Mesothelial cell of epicardium (in vitro differentiated cells): Measurements from ENCODE around the gene STIM1. TPM values are rescaled to one million over a fixed set of nuclear protein-coding genes. Genes with fewer than 3 reads are reported as not detected.

Experiments
- DNase-seq, 2 experiments: peaks; one replicate each; pipeline ENCODE4 v3.0.0; 2021; ENCODE audit warnings: low spot score in 2 of 2; ENCODE audit not compliant: unreplicated experiment in 2 of 2
- H3K27ac Mint-ChIP-seq: 2 replicates; pipeline ENCODE4 v1.8.0; 2021; ENCODE audit warnings: mixed read lengths
- H3K27me3 Mint-ChIP-seq: 2 replicates; pipeline ENCODE4 v1.8.0; 2021; ENCODE audit warnings: low read depth, mixed read lengths
- H3K36me3 Mint-ChIP-seq: 2 replicates; pipeline ENCODE4 v1.8.0; 2021; ENCODE audit warnings: mixed read lengths
- H3K4me1 Mint-ChIP-seq: 2 replicates; pipeline ENCODE4 v1.8.0; 2021; ENCODE audit warnings: mixed read lengths
- H3K4me3 Mint-ChIP-seq: 2 replicates; pipeline ENCODE4 v1.8.0; 2021; ENCODE audit warnings: mild to moderate bottlenecking, moderate library complexity, mixed read lengths
- H3K9me3 Mint-ChIP-seq: 2 replicates; pipeline ENCODE4 v1.8.0; 2021; ENCODE audit warnings: mixed read lengths
- total RNA-seq: library from RNA; stranded (reverse); gene quantifications from 3 replicates; pipeline ENCODE4 v1.2.1, GENCODE V29; 2021
- TF ChIP-seq, protein P1 (sequence below): fragments of 200-600 bp; sonication (generic); IDR thresholded peaks from one replicate; pipeline ENCODE4 v1.5.0; 2021; ENCODE audit warnings: antibody characterized with exemption; ENCODE audit not compliant: unreplicated experiment

STIM1 gene
- total RNA-seq, 1 donor from 2014 or later: 43.7 TPM

- Mint-ChIP-seq H3K27me3 (no peaks in the 10 kb centered on the region), H3K36me3 (peaks cover 5% of the 10 kb centered on the region), H3K9me3 (no peaks in the 10 kb centered on the region), H3K4me3 (no peak overlapping the region), H3K4me1 (peaks cover 29% of the 10 kb centered on the region), H3K27ac (no peak overlapping the region)
- no peak for DNase-seq
- TF ChIP-seq, protein P1, sequence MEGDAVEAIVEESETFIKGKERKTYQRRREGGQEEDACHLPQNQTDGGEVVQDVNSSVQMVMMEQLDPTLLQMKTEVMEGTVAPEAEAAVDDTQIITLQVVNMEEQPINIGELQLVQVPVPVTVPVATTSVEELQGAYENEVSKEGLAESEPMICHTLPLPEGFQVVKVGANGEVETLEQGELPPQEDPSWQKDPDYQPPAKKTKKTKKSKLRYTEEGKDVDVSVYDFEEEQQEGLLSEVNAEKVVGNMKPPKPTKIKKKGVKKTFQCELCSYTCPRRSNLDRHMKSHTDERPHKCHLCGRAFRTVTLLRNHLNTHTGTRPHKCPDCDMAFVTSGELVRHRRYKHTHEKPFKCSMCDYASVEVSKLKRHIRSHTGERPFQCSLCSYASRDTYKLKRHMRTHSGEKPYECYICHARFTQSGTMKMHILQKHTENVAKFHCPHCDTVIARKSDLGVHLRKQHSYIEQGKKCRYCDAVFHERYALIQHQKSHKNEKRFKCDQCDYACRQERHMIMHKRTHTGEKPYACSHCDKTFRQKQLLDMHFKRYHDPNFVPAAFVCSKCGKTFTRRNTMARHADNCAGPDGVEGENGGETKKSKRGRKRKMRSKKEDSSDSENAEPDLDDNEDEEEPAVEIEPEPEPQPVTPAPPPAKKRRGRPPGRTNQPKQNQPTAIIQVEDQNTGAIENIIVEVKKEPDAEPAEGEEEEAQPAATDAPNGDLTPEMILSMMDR: no peak
These were observed 206.2 kb downstream of the STIM1 start for GRCh38 chr11:4061700-4062099.

DNA sequence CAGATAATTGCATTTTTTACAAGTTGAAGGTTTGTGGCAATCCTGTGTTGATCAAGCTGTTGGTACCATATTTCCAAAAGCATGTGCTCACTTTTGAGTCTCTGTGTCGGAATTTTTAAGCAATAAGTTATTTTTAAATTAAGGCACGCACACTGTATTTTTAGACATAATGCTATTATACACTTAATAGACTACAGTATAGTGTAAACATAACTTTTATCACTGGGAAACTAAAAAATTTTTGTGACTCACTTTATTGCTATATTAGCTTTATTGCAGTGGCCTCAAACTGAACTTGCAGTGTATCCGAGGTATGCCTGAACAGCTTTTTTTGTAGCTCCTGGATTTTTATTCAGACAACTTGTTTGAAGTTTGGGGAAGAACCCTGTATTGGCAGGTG is 207.9 kb downstream of the STIM1 start:
- H3K27me3 Mint-ChIP-seq: no peaks in the 10 kb centered on the region
- H3K36me3 Mint-ChIP-seq: peaks cover 5% of the 10 kb centered on the region
- no peak overlapping the region for H3K27ac Mint-ChIP-seq
- peaks cover 22% of the 10 kb centered on the region for H3K4me1 Mint-ChIP-seq
- no peak for DNase-seq
- TF ChIP-seq, protein P1: no peak
- H3K4me3 Mint-ChIP-seq: no peak overlapping the region
- H3K9me3 Mint-ChIP-seq: no peaks in the 10 kb centered on the region

GRCh38 chr11:4064278-4064955 is 209.0 kb downstream of the STIM1 start:
- no peak overlapping the region for H3K27ac Mint-ChIP-seq
- no peaks in the 10 kb centered on the region for H3K27me3 Mint-ChIP-seq
- H3K9me3 Mint-ChIP-seq: no peaks in the 10 kb centered on the region

DNA sequence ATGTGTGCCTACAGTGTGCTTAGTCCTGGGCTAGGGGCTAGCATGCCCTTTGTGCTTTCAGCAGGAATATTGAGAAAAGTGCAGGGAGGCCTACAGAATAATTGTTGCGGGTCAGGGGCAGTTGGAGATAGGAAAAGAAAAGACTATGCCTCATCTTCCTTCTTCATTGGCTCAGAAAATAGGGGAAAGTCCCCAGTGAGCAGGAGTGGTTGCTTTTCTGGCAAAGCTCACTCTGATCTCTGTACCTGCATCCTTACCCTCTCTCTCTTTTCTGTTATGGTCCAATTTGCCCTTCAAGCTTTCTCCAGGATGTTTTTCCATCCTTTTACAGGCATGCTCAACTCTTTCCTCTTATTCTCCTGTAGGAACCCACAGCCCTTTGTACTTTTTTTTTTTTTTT is 209.6 kb downstream of the STIM1 start:
- Mint-ChIP-seq H3K4me3 (no peak overlapping the region), H3K27me3 (no peaks in the 10 kb centered on the region), H3K27ac (peak overlapping the region; percentile 19), H3K4me1 (peaks cover 13% of the 10 kb centered on the region), H3K9me3 (no peaks in the 10 kb centered on the region), H3K36me3 (peaks cover 3% of the 10 kb centered on the region)
- DNase-seq: no peak
- TF ChIP-seq, protein P1: no peak

More at GRCh38 chr11:4064278-4064955, 209.0 kb downstream of the STIM1 start:
- Mint-ChIP-seq H3K4me1 (peaks cover 14% of the 10 kb centered on the region), H3K4me3 (no peak overlapping the region), H3K36me3 (peaks cover 5% of the 10 kb centered on the region)
- TF ChIP-seq, protein P1: no peak
- no peak for DNase-seq

- no peaks in the 10 kb centered on the region for H3K27me3 Mint-ChIP-seq
- H3K27ac Mint-ChIP-seq: peak overlapping the region; percentile 19
- TF ChIP-seq, protein P1: no peak
- no peaks in the 10 kb centered on the region for H3K9me3 Mint-ChIP-seq
- peaks cover 3% of the 10 kb centered on the region for H3K36me3 Mint-ChIP-seq
- H3K4me3 Mint-ChIP-seq: no peak overlapping the region
- peaks cover 18% of the 10 kb centered on the region for H3K4me1 Mint-ChIP-seq
- DNase-seq: no peak
These were observed 210.3 kb downstream of the STIM1 start for GRCh38 chr11:4065601-4066377.
